Embryonic facial prominence (tissue), 1 donor: ENCODE results near the gene OR9A4.

Source experiments
- DNase-seq: peaks from one replicate; pipeline ENCODE4 v3.0.0-alpha.2; 2016; ENCODE audit errors: extremely low spot score

OR9A4 gene

DNA sequence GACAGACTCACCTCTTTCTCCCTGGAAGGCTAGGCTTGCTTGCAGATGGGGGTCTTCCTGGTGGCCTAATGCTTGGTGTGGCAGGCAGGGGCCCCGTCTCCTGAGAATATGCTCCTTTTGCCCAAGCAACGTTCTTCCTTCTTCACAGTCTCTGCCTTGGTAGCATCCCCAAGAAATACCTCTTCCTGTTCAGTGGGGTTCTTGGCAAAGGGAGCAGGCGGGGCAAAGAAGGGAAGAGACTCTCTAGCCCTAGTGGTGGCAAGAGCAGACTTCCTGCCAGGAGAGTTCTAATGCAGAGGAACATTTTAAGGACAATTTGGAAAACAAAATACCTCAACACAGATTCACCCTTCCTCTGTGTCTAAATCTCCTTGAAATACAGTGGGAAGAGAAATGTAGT is 30.6 kb downstream of the OR9A4 start, which contains the start of gene CLEC5A:
CLEC5A (minus strand) TSS at position 179 of the 400 bp plus-strand sequence. CDS start 682 bp downstream, outside the sequence.
- no peak for DNase-seq

DNA sequence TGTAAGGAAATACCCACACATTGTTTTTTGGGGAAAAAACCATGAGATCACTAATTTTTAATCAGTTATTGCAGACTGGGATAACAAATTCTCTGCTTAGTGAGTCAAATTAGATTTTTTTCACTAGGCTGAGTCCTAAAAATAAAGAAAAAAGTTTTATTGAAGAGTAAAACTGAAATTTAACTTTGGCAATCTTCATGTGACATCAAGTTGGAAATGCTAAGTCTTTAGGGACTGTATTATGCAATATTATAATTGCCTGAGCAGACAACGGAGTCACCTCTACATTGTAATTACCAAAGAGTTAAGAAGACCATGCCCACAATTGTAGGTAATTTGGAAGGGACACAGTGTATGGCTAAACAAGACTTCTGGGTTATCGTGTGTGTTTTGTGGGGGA is 32.8 kb downstream of the OR9A4 start:
- no peak for DNase-seq

- no peak for DNase-seq
These were observed 33.3 kb downstream of the OR9A4 start for GRCh38 chr7:141949451-141949850.

DNA sequence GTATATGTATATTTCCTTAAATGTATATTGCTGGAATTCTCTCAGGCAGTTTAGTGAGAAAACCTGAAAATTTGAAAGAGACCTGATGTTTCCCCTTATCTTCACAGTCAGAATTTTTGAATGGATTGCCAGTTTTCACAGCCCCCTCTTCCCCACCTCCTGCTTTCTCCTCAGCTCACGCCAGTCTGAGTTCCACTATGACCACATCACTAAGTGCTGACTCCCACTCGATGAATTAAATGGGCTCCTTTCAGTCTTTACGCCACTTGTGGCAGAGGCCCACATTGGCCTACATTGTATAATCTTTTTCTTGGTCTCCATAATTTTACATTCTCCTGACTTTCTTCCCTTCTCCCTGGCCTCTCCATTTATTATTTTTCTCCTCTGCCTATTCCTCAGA is 33.7 kb downstream of the OR9A4 start:
- DNase-seq = no peak

DNA sequence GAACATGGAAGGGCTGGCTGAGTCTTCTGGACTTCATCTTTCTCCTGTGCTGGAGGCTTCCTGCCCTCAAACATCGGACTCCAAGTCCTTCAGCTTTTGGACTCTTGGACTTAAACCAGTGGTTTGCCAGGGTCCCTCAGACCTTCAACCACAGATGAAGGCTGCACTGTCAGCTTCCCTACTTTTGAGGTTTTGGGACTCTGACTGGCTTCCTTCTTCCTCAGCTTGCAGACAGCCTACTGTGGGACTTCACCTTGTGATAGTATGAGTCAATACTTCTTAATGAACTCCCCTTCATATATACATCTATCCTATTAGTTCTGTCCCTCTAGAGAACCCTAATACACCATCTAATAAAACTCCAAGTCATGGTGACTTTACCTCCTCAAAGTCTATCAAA is 34.6 kb downstream of the OR9A4 start:
- no peak for DNase-seq

GRCh38 chr7:141952461-141952860 is 36.3 kb downstream of the OR9A4 start:
- no peak for DNase-seq

DNA sequence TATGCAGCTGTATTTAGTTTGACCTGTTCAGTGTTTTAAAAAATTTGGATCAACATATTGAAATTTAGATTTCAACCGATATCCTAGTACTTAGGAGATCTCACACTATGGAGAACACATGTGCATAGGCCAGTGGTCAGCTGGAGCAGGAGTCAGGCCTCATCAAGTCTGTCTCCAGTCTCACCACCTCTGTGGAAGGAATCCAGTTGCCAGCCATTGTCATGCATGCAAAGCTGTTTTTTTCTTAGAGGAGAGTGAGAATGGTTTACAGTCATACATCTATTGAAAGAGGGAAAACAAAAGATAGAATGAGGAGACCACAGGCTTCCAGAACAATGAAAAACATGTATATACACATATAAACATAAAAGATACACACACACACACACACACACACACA is 38.1 kb downstream of the OR9A4 start:
- no peak for DNase-seq

DNA sequence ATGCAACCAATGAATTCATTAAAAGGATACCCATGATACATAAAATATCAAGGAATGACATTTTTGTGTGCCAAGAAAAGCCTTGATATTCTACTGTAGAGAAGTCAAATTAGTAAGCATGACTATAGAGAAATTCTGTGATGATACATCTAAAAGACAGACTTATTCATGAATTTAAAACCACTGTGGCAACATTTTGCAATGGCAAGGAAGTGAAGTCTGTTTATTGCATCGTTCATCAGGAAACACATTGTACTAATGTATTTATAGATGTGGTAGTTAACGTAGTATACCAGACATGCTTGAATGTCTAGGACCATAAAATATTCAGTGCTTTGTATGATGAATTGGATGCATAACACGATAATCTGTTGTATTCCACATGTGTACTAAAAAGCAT is 39.9 kb downstream of the OR9A4 start:
- no peak for DNase-seq

DNA sequence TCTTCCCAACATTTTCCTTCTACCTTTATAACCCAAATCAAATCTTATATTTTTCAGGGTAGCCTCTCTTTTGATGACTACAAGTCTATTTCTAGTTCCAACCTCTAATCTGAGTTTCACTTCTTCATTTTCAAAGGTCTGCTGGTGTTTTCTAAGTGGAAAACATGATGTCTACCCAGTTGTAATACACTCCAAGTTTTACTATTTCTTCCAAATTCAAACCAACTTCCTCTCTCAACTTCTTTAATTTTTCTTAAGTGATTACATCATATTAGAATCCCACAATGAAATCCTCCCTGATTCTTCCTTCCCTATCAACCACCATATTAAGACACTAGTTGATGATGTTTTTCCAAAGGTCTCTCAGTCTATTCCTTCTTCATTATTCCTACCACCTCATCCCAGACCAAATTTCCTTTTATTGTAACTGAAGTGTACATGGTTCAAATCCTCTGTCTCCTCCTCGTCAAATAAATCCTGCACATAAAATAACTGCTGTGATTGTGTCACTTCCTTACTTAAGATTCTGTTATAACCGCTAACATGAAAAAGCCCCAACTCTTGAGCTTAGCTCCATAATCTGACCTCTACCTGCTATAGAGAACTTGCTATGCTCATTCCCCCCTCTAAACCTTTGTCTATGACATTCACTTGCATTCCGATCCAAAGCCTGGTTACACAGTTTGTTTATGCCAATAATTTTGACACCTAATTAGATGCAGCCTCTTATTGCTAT is 44.7 kb downstream of the OR9A4 start:
- DNase-seq = no peak
